Esophagus squamous epithelium (tissue), 4 donors: ENCODE results near the gene FETUB.

ENCODE experiments used
- POLR2A ChIP-seq, 4 donors: fragments of 450-650 bp; IDR thresholded peaks; one replicate each; pipeline ENCODE4 v1.6.1; 2017; ENCODE audit warnings: antibody characterized with exemption in 4 of 4, mild to moderate bottlenecking in 4 of 4, moderate library complexity in 3 of 4
- TF ChIP-seq, protein P1 (sequence below), 6 experiments: fragments of 450-650 bp in 4 of 6; fragments of 200-600 bp in 2 of 6; sonication (generic) in 2 of 6; IDR thresholded peaks; one replicate each; pipeline ENCODE4 v1.5.1; 2016 to 2019; ENCODE audit warnings: antibody characterized with exemption in 6 of 6, mild to moderate bottlenecking in 4 of 6, moderate library complexity in 4 of 6

DNA sequence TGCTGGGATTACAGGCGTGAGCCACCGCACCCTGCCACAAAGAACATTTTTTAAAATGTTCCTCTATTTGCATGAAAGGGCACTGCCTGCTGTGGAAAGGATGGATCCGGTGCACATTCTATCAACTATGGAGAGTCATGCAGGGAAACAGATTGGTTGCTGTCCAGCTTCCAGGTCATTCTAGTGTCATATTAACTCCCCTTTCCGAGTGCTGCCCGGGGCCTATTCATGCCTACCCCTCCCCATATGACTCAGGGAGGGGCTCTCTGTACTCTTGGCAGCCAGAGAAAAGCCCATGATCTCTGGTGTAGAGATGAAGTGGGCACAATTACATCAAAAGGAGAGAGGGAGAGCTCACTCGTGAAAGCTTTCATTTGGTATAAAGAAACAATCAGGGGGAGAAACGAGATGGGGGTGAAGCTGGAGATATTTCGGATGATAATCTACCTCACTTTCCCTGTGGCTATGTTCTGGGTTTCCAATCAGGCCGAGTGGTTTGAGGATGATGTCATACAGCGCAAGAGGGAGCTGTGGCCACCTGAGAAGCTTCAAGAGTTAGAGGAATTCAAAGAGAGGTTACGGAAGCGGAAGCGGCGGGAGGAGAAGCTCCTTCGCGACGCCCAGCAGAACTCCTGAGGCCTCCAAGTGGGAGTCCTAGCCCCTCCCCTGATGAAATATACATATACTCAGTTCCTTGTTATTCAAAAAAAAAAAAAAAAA is 43.5 kb upstream of the FETUB start:
- TF ChIP-seq POLR2A (IDR thresholded peaks at IDR 0.05) = no peak
- TF ChIP-seq, protein P1, sequence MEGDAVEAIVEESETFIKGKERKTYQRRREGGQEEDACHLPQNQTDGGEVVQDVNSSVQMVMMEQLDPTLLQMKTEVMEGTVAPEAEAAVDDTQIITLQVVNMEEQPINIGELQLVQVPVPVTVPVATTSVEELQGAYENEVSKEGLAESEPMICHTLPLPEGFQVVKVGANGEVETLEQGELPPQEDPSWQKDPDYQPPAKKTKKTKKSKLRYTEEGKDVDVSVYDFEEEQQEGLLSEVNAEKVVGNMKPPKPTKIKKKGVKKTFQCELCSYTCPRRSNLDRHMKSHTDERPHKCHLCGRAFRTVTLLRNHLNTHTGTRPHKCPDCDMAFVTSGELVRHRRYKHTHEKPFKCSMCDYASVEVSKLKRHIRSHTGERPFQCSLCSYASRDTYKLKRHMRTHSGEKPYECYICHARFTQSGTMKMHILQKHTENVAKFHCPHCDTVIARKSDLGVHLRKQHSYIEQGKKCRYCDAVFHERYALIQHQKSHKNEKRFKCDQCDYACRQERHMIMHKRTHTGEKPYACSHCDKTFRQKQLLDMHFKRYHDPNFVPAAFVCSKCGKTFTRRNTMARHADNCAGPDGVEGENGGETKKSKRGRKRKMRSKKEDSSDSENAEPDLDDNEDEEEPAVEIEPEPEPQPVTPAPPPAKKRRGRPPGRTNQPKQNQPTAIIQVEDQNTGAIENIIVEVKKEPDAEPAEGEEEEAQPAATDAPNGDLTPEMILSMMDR (IDR thresholded peaks at IDR 0.05) = no peak
